ENCODE measurements around the gene MDFI.

MDFI gene

GRCh38 chr6:41597246-41598000 is 40.8 kb upstream of the MDFI start:
- TF ChIP-seq REST (IDR thresholded peaks at IDR 0.05; ENCODE audit: insufficient read depth in 1 of 2, low read depth in 2 of 2, low read length in 2 of 2) (no peak), FOXP2 (optimal IDR thresholded peaks at IDR 0.05; ENCODE audit: borderline replicate concordance, extremely low read depth, extremely low read length, insufficient read depth) (no peak), TAF1 (IDR thresholded peaks at IDR 0.05; ENCODE audit: borderline replicate concordance, insufficient read depth, low read length) (no peak), SIN3A (IDR thresholded peaks at IDR 0.05; ENCODE audit: borderline replicate concordance, insufficient read depth, low read length) (no peak), POLR2AphosphoS5 (IDR thresholded peaks at IDR 0.05; ENCODE audit: low read depth, low read length) (no peak)

GRCh38 chr6:41598670-41599014 is 39.6 kb upstream of the MDFI start:
- TF ChIP-seq POLR2AphosphoS5 (IDR thresholded peaks at IDR 0.05; ENCODE audit: low read depth, low read length) (no peak), SIN3A (IDR thresholded peaks at IDR 0.05; ENCODE audit: borderline replicate concordance, insufficient read depth, low read length) (no peak), TAF1 (IDR thresholded peaks at IDR 0.05; ENCODE audit: borderline replicate concordance, insufficient read depth, low read length) (no peak), FOXP2 (optimal IDR thresholded peaks at IDR 0.05; ENCODE audit: borderline replicate concordance, extremely low read depth, extremely low read length, insufficient read depth) (no peak), REST (IDR thresholded peaks at IDR 0.05; ENCODE audit: insufficient read depth in 1 of 2, low read depth in 2 of 2, low read length in 2 of 2) (no peak)

- TF ChIP-seq POLR2AphosphoS5 (IDR thresholded peaks at IDR 0.05; ENCODE audit: low read depth, low read length) (no peak), SIN3A (IDR thresholded peaks at IDR 0.05; ENCODE audit: borderline replicate concordance, insufficient read depth, low read length) (no peak), REST (IDR thresholded peaks at IDR 0.05; ENCODE audit: insufficient read depth in 1 of 2, low read depth in 2 of 2, low read length in 2 of 2) (no peak), TAF1 (IDR thresholded peaks at IDR 0.05; ENCODE audit: borderline replicate concordance, insufficient read depth, low read length) (no peak), FOXP2 (optimal IDR thresholded peaks at IDR 0.05; ENCODE audit: borderline replicate concordance, extremely low read depth, extremely low read length, insufficient read depth) (no peak)
Measured at GRCh38 chr6:41599015-41599851, 39.0 kb upstream of the MDFI start.

- TF ChIP-seq SIN3A (IDR thresholded peaks at IDR 0.05; ENCODE audit: borderline replicate concordance, insufficient read depth, low read length) (no peak), TAF1 (IDR thresholded peaks at IDR 0.05; ENCODE audit: borderline replicate concordance, insufficient read depth, low read length) (no peak), REST (IDR thresholded peaks at IDR 0.05; ENCODE audit: insufficient read depth in 1 of 2, low read depth in 2 of 2, low read length in 2 of 2) (no peak), POLR2AphosphoS5 (IDR thresholded peaks at IDR 0.05; ENCODE audit: low read depth, low read length) (no peak), FOXP2 (optimal IDR thresholded peaks at IDR 0.05; ENCODE audit: borderline replicate concordance, extremely low read depth, extremely low read length, insufficient read depth) (no peak)
Measured at GRCh38 chr6:41599852-41600445, 38.3 kb upstream of the MDFI start.
